Breast epithelium (tissue), 4 donors: ENCODE results near the gene COL15A1. TPM values are rescaled to one million over a fixed set of nuclear protein-coding genes. Genes with fewer than 3 reads are reported as not detected.
A peak's percentile ranks its signal among the peaks of the same experiment; 100 is the strongest.

Experiments used
- DNase-seq, 2 donors: peaks; one replicate each; pipeline ENCODE4 v3.0.0-alpha.2; 2019; ENCODE audit warnings: low spot score in 2 of 2
- H3K27ac ChIP-seq, 2 donors: fragments of 200-600 bp; sonication (generic) in 1 of 2; one replicate each; pipeline ENCODE4 v1.5.1; 2016 to 2019; ENCODE audit warnings: mild to moderate bottlenecking in 1 of 2
- H3K27me3 ChIP-seq, 2 donors: fragments of 200-600 bp; sonication (generic) in 1 of 2; one replicate each; pipeline versions ENCODE4 v1.5.1 to v1.6.0; 2017 to 2019; ENCODE audit warnings: control low read depth in 1 of 2, mild to moderate bottlenecking in 1 of 2
- H3K36me3 ChIP-seq: fragments of 200-600 bp; one replicate; pipeline ENCODE4 v1.5.1; 2019
- H3K4me1 ChIP-seq, 2 donors: fragments of 200-600 bp; sonication (generic); one replicate each; pipeline ENCODE4 v1.5.1; 2016 to 2019; ENCODE audit warnings: control low read depth in 1 of 2
- H3K4me3 ChIP-seq, 3 donors: fragments of 200-600 bp; sonication (generic); 1 replicate in 2 of 3; 2 replicates in 1 of 3; pipeline ENCODE4 v1.5.1; 2016 to 2019; ENCODE audit warnings: mild to moderate bottlenecking in 3 of 3, moderate library complexity in 2 of 3
- H3K9me3 ChIP-seq, 2 donors: fragments of 200-600 bp; sonication (generic) in 1 of 2; one replicate each; pipeline ENCODE4 v1.5.1; 2016 to 2019; ENCODE audit warnings: control low read depth in 1 of 2
- CTCF ChIP-seq, 3 donors: fragments of 450-650 bp; IDR thresholded peaks; one replicate each; pipeline ENCODE4 v1.5.1; 2016 to 2017; ENCODE audit warnings: antibody characterized with exemption in 3 of 3, mild to moderate bottlenecking in 3 of 3, moderate library complexity in 3 of 3
- POLR2A ChIP-seq: fragments of 450-650 bp; IDR thresholded peaks from one replicate; pipeline ENCODE4 v1.6.1; 2016; ENCODE audit warnings: antibody characterized with exemption, mild to moderate bottlenecking, moderate library complexity
- POLR2AphosphoS5 ChIP-seq, 3 donors: sonication (generic); formaldehyde crosslinking; IDR thresholded peaks; one replicate each; pipeline ENCODE4 v1.6.1; 2017; ENCODE audit warnings: antibody characterized with exemption in 3 of 3
- intact Hi-C: fragments of 100-400 bp; cut with DNase I; formaldehyde crosslinking; loops from one replicate; pipeline ENCODE4 v1.15.1; 2023; ENCODE audit warnings: low total_unique reads
- total RNA-seq, 3 donors: library from RNA; depleted of rRNA; stranded (reverse); fragments of >200 nt; gene quantifications; one replicate each; pipeline ENCODE4 v1.1.0, GENCODE V29; 2016

COL15A1 gene
- total RNA-seq, 3 donors from 2014 or later: 13.9 to 47.8 (median 32.4) TPM

GRCh38 chr9:99069075-99069474 lies 125.4 kb downstream of the COL15A1 start:
- no peaks in the 10 kb centered on the region for H3K36me3 ChIP-seq
- intact Hi-C loops: no loop called here
- no peaks in the 10 kb centered on the region for H3K9me3 ChIP-seq
- no peak overlapping the region for H3K4me3 ChIP-seq
- TF ChIP-seq POLR2A (no peak), CTCF (IDR thresholded peaks at IDR 0.05) (no peak), POLR2AphosphoS5 (IDR thresholded peaks at IDR 0.05) (no peak)
- H3K4me1 ChIP-seq: no peaks in the 10 kb centered on the region
- no peak for DNase-seq
- no peaks in the 10 kb centered on the region for H3K27me3 ChIP-seq
- no peak overlapping the region for H3K27ac ChIP-seq

GRCh38 chr9:99069546-99069945 lies 125.8 kb downstream of the COL15A1 start:
- DNase-seq: no peak
- no peaks in the 10 kb centered on the region for H3K9me3 ChIP-seq
- intact Hi-C loops: no loop called here
- H3K36me3 ChIP-seq: no peaks in the 10 kb centered on the region
- H3K4me3 ChIP-seq: no peak overlapping the region
- H3K27ac ChIP-seq: no peak overlapping the region
- TF ChIP-seq POLR2A (no peak), POLR2AphosphoS5 (IDR thresholded peaks at IDR 0.05) (no peak), CTCF (IDR thresholded peaks at IDR 0.05) (no peak)
- H3K27me3 ChIP-seq: no peaks in the 10 kb centered on the region
- no peaks in the 10 kb centered on the region for H3K4me1 ChIP-seq

GRCh38 chr9:99070681-99071080 lies 127.0 kb downstream of the COL15A1 start:
- TF ChIP-seq CTCF (IDR thresholded peaks at IDR 0.05) (no peak), POLR2AphosphoS5 (IDR thresholded peaks at IDR 0.05) (no peak), POLR2A (no peak)
- Histone ChIP-seq H3K27ac (peak overlapping the region in 1 of 2 donors; percentile 52), H3K9me3 (no peaks in the 10 kb centered on the region), H3K4me1 (no peaks in the 10 kb centered on the region), H3K4me3 (no peak overlapping the region), H3K27me3 (no peaks in the 10 kb centered on the region), H3K36me3 (no peaks in the 10 kb centered on the region)
- DNase-seq: no peak
- intact Hi-C loops: no loop called here

- Histone ChIP-seq H3K9me3 (no peaks in the 10 kb centered on the region), H3K27ac (peak overlapping the region in 1 of 2 donors; percentile 52), H3K4me3 (no peak overlapping the region), H3K36me3 (no peaks in the 10 kb centered on the region), H3K4me1 (no peaks in the 10 kb centered on the region), H3K27me3 (no peaks in the 10 kb centered on the region)
- intact Hi-C loops: no loop called here
- TF ChIP-seq CTCF (IDR thresholded peaks at IDR 0.05) (no peak), POLR2AphosphoS5 (IDR thresholded peaks at IDR 0.05) (no peak), POLR2A (no peak)
- no peak for DNase-seq
Measured at GRCh38 chr9:99071313-99072039, 127.8 kb downstream of the COL15A1 start.

- no peaks in the 10 kb centered on the region for H3K27me3 ChIP-seq
- H3K27ac ChIP-seq: peak overlapping the region in 1 of 2 donors; percentile 52
- TF ChIP-seq CTCF (IDR thresholded peaks at IDR 0.05): no peak
- no peak for TF ChIP-seq POLR2A
- TF ChIP-seq POLR2AphosphoS5 (IDR thresholded peaks at IDR 0.05): no peak
- no peaks in the 10 kb centered on the region for H3K4me1 ChIP-seq
- no peaks in the 10 kb centered on the region for H3K36me3 ChIP-seq
- no peak for DNase-seq
- intact Hi-C loops: no loop called here
- no peaks in the 10 kb centered on the region for H3K9me3 ChIP-seq
- no peak overlapping the region for H3K4me3 ChIP-seq
Measured at GRCh38 chr9:99072040-99072394, 128.3 kb downstream of the COL15A1 start.
